Measurements from ENCODE around the gene NDUFA13.

NDUFA13 gene

DNA sequence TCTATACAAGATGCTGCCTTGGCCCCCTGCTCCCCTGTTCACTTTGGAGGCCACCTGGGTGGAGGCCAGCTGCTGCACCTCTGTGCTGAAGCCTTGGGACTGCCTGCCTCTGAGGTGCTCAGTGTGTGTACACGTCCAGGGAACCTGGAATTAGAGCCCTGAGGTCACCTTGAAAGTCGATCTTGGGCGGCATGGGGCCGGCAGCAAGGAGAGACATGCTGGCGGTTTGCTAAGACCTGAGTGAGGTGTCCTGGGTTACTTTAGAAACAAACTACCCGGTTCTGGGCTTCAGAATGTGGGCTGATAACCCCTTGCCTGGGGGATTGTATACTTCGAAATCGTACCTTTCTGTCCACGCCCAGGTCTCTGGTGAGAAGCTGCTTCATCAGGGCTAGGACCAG, 26.2 kb upstream of the NDUFA13 start:
- no peak for DNase-seq (ENCODE audit: low spot score)

DNA sequence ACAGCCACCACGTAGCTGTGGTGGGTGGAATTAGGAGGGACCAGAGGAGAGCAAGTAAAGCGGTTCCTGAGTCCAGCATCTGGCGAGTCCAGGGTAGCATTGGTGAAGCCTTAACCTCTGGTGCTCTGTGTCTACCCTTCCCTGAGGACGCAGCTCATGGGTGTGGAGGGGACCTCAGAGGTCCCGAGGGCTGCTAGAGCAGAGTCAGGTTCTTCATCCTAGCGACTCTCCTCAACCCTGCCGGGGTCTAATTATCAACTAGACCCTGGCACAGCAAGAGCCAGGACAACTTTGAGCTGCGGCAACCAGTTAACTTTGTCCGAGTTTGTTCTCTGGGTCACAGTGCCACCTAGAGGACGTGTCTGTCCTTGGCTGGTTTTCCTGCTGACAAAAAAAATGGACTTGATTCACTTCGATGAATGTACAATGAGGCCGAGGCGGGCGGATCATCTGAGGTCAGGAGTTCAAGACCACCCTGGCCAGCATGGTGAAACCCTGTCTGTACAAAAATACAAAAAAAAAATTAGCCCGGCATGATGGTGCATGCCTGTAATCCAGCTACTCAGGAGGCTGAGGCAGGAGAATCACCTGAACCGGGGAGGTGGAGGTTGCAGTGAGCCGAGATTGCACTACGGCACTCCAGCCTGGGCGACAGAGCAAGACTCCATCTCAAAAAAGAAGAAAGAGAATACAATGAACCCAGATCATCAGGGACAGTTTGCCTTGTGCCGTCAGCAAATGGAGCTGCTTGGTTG, 25.6 kb upstream of the NDUFA13 start:
- peak; percentile 82 for DNase-seq (ENCODE audit: low spot score)

DNA sequence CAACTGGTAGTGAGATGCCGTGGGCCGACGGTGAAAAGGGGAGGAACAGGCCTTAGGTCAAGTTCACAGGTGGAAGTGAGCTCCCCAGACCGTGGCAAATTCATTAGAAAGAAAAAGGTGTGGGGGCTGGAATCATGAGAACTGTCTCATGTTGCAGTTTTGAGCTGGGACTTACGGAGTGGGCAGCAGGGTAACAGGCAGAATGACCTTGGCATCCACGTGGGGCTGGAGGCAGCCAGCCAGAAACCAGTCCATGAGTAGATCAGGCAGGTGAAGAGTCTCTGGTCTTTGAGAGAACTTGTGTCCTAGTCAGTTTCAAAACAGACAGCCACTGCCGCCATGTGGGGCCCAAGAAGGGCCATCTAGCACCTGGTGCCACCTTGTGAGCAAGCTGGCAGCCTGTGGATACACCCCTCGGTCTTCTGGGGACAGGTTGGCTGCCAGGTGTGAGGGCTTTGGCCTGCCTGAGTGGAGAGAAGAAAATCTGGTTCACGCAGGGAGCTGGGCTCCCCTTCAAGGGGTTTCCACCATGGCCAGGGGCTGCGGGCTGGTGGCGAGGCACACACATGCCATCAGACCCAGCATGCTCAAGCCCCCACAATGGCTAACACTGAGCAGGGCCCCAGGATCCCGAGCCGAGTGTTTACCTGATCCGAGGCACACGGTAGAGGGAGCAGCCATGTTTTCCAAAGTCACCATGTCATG, 24.6 kb upstream of the NDUFA13 start:
- DNase-seq (ENCODE audit: low spot score): no peak

DNA sequence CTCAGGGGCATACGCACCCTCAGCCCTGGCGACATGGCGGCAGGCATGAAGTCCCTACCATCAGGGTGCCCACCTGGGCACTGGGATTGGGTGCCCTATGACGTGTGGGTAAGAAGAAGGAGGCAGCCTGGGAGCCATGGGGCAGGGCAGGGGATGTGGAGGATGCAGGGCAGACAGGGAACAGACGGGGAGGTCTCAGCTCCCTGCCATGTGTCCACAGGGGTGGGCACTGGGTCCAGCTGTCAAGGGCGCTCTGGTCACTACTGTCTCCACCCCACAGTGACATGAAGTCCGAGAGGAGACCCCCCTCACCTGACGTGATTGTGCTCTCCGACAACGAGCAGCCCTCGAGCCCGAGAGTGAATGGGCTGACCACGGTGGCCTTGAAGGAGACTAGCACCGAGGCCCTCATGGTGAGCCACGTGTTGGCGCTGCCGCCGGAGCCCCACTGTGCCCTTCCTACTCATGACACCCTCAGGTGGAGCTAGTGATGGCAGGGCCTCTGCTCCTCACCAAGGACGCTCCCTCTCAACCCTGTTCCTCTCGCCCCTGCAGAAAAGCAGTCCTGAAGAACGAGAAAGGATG, 23.9 kb upstream of the NDUFA13 start:
- no peak for DNase-seq (ENCODE audit: low spot score)

DNA sequence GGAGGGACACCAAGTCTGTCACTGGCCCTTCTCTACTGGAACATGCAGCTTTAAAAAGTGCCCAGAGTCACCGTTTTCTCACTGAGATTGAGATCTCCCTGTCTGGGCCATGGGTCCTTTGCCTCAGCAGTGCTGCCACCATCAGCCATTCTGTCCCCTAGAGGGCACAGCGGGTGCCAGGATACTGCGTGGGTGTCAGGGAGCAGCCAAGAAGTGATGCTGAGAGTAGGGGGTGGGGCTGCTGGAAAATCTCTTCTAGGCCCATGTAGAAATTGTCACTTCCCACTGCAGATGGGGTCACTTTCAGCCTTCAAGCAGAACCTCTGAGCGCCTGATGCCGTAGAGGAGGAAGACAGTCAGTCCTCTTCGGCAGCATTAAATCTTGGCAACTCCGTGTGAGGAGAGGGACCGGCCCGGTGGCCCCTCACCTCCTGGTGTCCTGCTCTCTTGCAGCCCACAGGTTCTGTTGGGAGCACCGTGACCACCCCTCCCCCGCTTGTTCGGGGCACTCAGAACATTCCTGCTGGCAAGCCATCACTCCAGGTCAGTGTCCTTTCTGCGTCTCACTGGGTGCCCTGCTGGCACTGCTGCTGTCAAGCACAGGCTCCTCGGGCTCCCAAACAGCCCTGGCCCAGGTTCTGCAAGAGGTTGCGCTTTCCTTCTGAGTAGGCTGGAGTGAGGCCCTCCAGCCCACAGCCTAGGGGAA, 22.0 kb upstream of the NDUFA13 start:
- no peak for DNase-seq (ENCODE audit: low spot score)

DNA sequence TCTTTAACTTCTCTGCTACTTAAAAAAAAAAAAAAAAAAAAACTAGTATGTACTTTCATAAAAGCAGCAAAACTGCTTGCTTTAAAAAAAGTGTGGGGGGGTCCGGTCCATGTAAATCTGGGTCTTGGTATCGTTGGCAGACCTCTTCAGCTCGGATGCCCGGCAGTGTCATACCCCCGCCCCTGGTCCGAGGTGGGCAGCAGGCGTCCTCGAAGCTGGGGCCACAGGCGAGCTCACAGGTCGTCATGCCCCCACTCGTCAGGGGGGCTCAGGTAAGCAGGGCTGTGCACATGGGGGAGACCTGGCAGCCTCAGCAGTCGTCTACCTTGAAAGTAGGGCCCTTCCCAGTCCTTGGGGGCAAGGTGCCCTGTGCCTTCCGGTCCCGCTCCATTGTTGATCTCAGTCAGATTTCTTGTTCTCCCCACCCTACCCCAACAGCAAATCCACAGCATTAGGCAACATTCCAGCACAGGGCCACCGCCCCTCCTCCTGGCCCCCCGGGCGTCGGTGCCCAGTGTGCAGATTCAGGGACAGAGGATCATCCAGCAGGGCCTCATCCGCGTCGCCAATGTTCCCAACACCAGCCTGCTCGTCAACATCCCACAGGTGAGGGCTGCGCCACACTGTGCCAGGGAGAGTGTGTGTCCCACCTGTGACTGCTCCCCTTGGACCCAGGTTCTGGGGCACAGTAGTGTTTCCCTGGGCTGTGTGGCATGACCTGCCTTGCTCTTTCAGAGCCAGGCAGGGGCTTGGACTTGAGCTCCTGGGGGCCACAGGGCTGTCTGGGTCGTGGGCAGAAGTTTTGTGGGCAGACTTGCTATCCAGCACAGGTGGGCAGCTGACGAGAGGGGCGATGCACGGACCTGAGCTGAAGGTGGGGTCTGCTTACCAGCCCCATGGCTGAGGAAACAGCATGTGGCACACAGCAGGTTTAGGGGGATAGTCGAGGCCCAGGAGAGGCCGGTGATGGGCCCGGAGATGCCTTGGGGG, 20.1 kb upstream of the NDUFA13 start:
- no peak for DNase-seq (ENCODE audit: low spot score)

DNA sequence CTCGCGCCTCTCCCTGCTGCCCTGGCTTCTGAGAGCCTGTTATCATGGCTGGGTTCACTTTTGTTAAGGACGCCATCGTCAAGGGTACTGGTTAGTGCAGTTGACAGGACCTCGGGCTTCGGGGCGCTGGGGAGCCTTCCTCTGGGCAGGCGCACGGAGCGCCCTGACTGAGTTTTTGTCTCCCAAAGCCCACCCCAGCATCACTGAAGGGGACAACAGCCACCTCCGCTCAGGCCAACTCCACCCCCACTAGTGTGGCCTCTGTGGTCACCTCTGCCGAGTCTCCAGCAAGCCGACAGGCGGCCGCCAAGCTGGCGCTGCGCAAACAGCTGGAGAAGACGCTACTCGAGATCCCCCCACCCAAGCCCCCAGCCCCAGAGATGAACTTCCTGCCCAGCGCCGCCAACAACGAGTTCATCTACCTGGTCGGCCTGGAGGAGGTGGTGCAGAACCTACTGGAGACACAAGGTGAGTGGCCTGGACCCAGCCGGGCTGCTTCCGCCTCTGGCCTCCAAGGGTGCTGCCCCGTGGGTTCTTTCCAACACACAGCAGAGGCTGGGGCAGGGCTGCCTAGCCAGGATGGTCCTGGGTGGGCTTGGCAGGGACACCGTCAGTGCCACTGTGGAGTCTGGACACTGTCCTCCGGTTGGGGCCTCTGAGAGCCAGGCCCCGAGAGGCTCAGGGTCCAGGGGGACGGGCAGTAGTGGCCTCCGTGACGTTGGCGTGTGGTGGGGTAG, 17.6 kb upstream of the NDUFA13 start:
- DNase-seq (ENCODE audit: low spot score): no peak

DNA sequence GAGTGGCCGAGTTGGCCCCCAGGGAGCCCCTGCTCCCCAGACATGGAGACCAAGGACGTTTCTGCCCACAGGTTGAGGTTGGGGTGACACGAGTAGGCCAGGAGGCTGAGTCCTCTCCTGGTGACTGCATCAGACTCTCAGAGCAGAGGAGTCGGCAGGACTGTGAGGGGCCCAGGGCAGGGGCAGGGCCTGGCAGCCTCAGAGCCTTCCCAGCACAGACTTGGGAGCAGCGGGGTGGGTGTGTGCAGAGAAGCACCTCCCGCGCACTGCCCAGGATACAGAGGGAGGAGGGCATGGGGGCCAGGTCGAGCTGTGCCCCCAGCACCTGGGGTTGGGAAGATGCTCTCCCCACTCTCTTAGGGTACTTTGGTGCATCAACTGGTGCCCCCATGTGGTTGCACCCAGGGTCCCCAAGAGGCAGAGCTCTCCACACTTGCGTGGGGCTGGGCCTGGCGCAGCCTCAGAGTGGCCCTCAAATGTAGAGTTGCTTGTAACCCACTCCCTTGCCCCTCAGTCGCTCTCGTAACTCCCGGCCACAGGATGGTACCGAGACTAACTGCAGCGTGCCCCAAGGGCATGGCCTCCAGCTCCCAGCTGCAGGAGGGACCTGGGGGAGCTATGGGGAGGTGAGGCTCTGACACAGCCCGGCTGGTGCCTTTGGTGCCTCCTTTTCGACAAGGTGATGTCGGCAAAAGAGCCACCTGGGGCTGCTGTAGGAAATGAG, 16.6 kb upstream of the NDUFA13 start:
- no peak for DNase-seq (ENCODE audit: low spot score)

DNA sequence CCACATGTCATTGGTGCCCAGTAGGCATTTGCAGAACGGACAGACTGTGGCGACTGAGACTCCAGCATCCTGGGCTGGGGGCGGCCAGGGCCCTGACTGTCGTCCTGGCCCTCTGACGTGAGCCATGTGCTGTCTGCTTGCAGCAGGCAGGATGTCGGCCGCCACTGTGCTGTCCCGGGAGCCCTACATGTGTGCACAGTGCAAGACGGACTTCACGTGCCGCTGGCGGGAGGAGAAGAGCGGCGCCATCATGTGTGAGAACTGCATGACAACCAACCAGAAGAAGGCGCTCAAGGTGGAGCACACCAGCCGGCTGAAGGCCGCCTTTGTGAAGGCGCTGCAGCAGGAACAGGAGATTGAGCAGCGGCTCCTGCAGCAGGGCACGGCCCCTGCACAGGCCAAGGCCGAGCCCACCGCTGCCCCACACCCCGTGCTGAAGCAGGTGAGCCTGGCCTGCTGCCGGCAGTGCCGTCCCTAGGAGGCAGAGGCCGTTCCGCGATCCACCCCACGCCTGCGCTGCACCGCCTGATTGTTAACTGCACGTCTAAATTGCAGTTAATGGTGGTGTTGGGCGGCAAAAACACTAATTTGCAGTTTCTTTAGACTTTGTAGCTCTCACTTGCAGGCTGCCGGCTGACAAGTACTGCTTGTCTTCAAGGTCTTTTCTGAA, 14.9 kb upstream of the NDUFA13 start:
- no peak for DNase-seq (ENCODE audit: low spot score)

DNA sequence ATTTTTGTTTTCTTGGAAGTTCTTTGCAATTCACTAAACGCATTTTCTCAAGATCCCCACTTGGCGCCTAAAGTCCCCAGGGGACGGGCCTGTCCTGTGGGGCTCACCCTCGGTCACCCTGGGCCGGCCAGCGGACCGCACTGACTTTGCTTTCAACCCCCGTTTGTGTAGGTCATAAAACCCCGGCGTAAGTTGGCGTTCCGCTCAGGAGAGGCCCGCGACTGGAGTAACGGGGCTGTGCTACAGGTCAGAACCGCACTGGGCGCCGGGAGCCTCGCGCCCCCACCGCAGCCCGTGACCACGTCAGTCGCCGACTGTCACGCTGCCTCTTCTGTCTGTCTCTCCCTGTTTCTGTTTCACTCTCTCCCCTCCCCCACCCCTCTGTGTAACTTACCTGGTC, 14.2 kb upstream of the NDUFA13 start:
- DNase-seq (ENCODE audit: low spot score): no peak

DNA sequence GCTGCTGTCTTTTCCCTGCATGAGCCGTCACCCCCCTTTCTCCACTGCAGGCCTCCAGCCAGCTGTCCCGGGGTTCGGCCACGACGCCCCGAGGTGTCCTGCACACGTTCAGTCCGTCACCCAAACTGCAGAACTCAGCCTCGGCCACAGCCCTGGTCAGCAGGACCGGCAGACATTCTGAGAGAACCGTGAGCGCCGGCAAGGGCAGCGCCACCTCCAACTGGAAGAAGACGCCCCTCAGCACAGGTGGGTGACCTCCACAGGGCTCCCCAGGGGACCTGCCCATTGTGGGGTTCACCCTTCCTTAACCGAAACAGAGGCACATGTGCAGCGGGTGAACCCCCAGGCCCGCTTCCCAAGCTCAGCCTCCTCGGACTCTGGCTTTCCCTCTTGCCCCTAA, 13.7 kb upstream of the NDUFA13 start:
- DNase-seq (ENCODE audit: low spot score): no peak

DNA sequence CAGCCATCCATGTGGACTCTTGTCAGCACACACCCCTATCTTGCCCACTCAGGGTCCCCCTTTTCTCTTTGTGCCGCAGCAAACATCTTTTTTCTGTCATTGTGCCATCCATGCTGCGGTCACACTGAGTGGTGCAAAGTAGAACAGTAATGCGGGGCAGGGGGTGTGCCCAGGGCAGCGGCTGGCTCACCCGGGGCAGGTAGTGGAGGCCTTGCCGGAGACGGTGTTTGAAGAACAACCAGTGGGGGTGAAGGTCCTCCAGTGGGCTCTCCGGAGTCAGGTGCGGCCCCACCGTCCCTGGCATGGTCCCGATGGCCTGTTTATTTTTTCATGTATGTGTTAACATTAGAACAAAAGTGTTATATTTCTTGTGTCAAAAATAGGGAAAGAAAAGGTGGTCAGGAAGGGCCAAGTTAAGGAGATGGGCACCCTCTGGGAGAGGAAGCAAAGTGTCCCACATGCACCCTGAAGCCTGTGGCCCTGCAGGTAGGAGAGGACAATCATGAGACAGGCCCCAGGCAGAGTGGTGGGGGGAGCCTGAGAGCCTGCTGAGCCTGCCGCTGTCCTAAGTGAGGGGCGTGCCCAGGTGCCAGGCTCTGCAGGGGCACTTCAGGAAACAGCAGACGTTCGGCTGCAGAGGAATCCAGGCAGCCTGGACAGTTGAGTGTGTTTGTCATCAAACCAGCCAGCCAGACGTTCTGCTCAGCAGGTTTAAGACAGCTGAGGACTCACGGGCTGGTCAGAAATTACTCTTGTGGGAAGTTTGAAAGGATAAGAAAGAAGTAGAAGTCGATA, 13.0 kb upstream of the NDUFA13 start:
- DNase-seq (ENCODE audit: low spot score): no peak

DNA sequence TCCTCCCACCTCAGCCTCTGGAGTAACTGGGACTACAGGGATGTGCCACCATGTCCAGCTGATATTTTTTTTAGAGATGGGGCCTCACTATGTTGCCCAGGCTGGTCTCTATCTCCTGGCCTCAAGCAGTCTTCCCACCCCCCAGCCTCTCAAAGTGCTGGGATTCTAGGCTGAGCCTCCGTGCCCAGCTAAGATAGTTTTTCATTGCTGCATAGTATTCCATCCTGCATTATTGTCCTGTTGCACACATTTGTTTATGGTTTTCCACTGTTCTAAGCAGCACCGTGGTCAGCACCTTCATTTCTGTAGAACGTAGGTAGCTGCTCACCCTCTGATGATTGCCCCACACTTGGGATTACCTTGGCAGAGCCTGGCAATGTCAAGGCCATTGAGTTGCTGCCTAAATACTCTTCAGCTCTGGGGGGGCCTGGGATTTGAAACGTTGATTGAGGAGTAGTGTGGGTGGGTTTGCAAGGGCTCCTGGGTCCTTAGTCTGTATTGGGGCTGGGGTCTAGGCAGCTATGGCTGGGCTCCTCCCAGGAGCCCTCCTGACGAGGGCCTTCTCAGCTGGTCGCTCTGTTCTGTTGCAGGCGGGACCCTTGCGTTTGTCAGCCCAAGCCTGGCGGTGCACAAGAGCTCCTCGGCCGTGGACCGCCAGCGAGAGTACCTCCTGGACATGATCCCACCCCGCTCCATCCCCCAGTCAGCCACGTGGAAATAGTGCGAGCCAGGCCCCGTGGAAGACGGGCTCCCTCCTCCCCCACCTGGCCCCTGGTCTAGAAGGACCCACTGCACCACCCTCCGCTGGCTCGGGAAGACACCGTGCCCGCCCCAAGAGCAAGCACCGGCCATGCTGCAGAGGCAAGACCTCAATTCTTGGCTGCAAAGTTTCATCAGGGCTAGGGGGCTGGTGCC, 11.0 kb upstream of the NDUFA13 start:
- no peak for DNase-seq (ENCODE audit: low spot score)

DNA sequence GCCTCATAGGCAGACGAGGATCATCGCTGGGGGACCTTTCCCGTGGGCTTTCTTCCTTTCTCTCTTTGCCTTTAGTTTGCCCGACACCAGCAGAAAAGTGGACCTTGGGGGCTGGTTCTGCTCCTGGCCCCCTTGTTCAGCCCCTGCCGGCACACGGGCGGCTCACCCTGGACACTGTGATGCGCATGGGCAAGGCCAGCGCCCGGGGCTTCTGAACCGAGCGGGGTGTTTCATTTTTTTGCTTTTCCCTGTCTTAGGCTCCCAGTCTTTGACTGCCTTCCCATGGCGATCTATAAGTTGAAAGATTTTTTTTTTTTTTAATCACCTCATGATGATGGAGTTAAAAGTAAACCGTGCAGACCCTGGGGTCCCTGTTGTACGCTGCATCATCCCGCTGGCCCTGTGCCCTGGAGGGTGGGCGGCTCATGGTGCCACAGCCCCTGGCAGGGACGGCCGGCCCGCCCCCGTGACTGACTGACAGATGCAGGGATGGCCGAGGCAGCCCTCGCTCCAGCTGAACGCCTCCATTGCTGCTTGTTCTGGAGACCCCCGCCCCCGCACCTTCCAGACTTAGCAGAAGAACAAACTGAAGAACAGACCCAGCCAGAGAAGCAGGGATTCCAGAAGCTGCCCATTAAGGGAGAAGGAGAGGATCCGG, 10.2 kb upstream of the NDUFA13 start:
- DNase-seq (ENCODE audit: low spot score): no peak

DNA sequence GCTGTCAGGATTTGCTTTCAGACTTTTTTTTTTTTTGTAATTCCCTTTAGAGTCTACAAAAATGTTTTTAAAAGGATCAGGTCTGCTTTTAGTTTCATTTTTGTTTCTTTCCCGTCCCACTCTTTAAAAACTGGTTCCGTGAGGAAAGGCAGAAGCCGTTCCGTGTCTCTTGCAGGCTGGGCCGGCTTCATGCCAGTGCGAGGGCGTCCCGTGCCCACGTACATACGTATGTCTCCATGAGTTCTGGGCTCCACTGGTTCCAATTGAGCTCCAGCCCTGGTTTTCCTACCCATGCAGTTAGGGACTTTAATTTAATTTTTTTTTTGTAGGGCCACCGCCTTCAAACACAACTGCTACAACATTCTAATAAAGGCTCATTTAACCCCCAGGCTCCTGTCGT, 9.4 kb upstream of the NDUFA13 start:
- DNase-seq (ENCODE audit: low spot score): no peak

DNA sequence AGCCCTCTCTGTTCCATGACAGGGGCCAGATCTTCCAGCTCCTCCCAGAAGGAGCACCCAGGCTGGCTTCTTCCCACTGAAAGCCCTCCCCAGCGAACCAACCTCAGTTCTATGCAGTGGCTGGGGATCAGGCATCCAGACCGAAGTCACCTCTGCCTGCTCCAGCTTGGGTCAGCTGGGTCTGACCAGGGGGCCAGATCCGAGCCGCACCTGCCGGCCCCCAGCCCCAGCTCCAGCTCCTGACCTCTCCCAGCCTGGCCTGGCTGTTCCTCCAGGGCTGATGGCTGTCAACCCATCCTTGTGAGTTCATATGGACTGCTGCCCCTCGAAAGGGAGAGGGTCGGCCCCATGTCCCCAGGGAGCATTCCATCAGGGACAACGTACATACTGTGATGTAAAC, 8.7 kb upstream of the NDUFA13 start:
- DNase-seq (ENCODE audit: low spot score): no peak

DNA sequence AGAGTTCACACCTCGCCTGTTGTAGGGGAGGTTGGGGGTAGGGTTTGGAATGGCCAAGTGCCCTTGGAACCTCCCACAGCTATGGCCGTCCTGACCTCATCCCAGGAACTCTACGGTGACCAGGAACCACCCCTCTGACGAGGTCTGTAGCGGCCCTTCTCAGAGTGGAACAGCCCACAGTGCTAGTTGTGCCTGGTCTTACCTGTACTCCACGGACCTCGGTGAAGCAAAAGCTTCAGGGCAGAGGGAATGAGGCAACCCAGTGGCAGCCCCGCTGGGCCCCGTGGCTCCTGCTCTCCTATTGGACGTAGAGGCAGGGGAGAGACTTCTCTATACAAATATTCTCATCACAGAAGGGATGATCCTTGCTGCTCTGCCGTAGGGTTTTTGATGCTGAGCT, 7.8 kb upstream of the NDUFA13 start:
- DNase-seq (ENCODE audit: low spot score): no peak
